Smooth muscle cell (in vitro differentiated cells): ENCODE results near the gene PGM3. TPM values are rescaled to one million over a fixed set of nuclear protein-coding genes. Genes with fewer than 3 reads are reported as not detected.

ENCODE experiments used
- DNase-seq: peaks from one replicate; lab custom pipeline; 2025; ENCODE audit not compliant: unreplicated experiment; lab: John Stamatoyannopoulos, UW
- H2AFZ ChIP-seq: fragments of 200-600 bp; sonication (generic); 2 replicates; pipeline ENCODE4 v1.6.0; 2016; ENCODE audit warnings: antibody characterized with exemption, low read depth, mild to moderate bottlenecking
- H3F3A ChIP-seq: fragments of 200-600 bp; sonication (generic); 2 replicates; pipeline ENCODE4 v1.6.0; 2017; ENCODE audit warnings: antibody characterized with exemption, low read depth
- H3K27ac ChIP-seq: fragments of 200-600 bp; sonication (generic); 2 replicates; pipeline ENCODE4 v1.5.1; 2016; ENCODE audit warnings: low read depth, mild to moderate bottlenecking
- H3K27me3 ChIP-seq: fragments of 200-600 bp; sonication (generic); 2 replicates; pipeline ENCODE4 v1.6.1; 2016; ENCODE audit warnings: low read depth, mild to moderate bottlenecking
- H3K36me3 ChIP-seq: fragments of 200-600 bp; sonication (generic); 2 replicates; pipeline ENCODE4 v1.5.1; 2016; ENCODE audit warnings: low read depth
- H3K4me1 ChIP-seq: fragments of 200-600 bp; sonication (generic); 2 replicates; pipeline ENCODE4 v1.5.1; 2016; ENCODE audit warnings: low read depth
- H3K4me2 ChIP-seq: fragments of 200-600 bp; sonication (generic); 2 replicates; pipeline ENCODE4 v1.6.0; 2016; ENCODE audit warnings: mild to moderate bottlenecking
- H3K4me3 ChIP-seq: fragments of 200-600 bp; sonication (generic); 2 replicates; pipeline ENCODE4 v1.5.1; 2016; ENCODE audit warnings: mild to moderate bottlenecking
- H3K79me2 ChIP-seq: fragments of 200-600 bp; sonication (generic); 2 replicates; pipeline ENCODE4 v1.6.0; 2016; ENCODE audit warnings: low read depth, mild to moderate bottlenecking
- H3K9ac ChIP-seq: fragments of 200-600 bp; sonication (generic); 2 replicates; pipeline ENCODE4 v1.6.0; 2016; ENCODE audit warnings: low read depth
- H3K9me3 ChIP-seq: fragments of 200-600 bp; sonication (generic); replicated peaks from 2 replicates; pipeline ENCODE4 v1.5.1; 2016; ENCODE audit warnings: low read depth
- H4K20me1 ChIP-seq: fragments of 200-600 bp; sonication (generic); 2 replicates; pipeline ENCODE4 v1.6.0; 2016; ENCODE audit warnings: low read depth
- CTCF ChIP-seq: fragments of 200-600 bp; sonication (generic); IDR thresholded peaks from 2 replicates; pipeline ENCODE4 v1.5.1; 2017; ENCODE audit warnings: borderline replicate concordance, mild to moderate bottlenecking, antibody characterized with exemption; ENCODE audit not compliant: insufficient read depth, poor library complexity, severe bottlenecking
- WGBS: methylation state at CpG from one replicate; pipeline ENCODE4 v1.1.7; 2016; ENCODE audit warnings: low lambda C conversion rate; 5-methylcytosine and 5-hydroxymethylcytosine counted together
- polyA plus RNA-seq: library from polyadenylated mRNA; unstranded; fragments of >200 nt; fragmentation: Nextera tagmentation; extraction: Ambion mirVana; gene quantifications from 2 replicates; pipeline ENCODE4 v1.2.1, GENCODE V29; 2016
- total RNA-seq: library from RNA; depleted of rRNA; stranded (reverse); fragments of >200 nt; gene quantifications from 2 replicates; pipeline ENCODE4 v1.2.3, GENCODE V29; 2014

Gene PGM3
- total and polyA plus RNA-seq, 2 experiments from 2014 or later: 163 to 173 TPM

GRCh38 chr6:83185096-83185495 lies 8.0 kb downstream of the PGM3 start:
- H3K36me3 ChIP-seq: peaks cover 13% of the 10 kb centered on the region
- WGBS: 97% methylated on average over 2 of the region's 2 CpGs
- H3K9ac ChIP-seq: no peak overlapping the region
- no peak overlapping the region for H2AFZ ChIP-seq
- peak overlapping the region; percentile 28 for H3K4me2 ChIP-seq
- peaks cover 10% of the 10 kb centered on the region for H3K4me1 ChIP-seq
- TF ChIP-seq CTCF: no peak
- H3K27me3 ChIP-seq: no peaks in the 10 kb centered on the region
- H3K79me2 ChIP-seq: peaks cover 64% of the 10 kb centered on the region
- peaks cover 92% of the 10 kb centered on the region for H4K20me1 ChIP-seq
- no peak for DNase-seq
- H3K27ac ChIP-seq: peak overlapping the region; percentile 95
- peaks cover 42% of the 10 kb centered on the region for H3F3A ChIP-seq
- no peaks in the 10 kb centered on the region for H3K9me3 ChIP-seq
- no peak overlapping the region for H3K4me3 ChIP-seq

- H3K27me3 ChIP-seq: no peaks in the 10 kb centered on the region
- no peaks in the 10 kb centered on the region for H3K9me3 ChIP-seq
- 12% methylated on average over 9 of the region's 9 CpGs for WGBS
- peaks cover 25% of the 10 kb centered on the region for H3K36me3 ChIP-seq
- H3K9ac ChIP-seq: peak overlapping the region; percentile 75
- H3K4me2 ChIP-seq: peak overlapping the region; percentile 78
- H2AFZ ChIP-seq: no peak overlapping the region
- DNase-seq: no peak
- H4K20me1 ChIP-seq: peaks cover 91% of the 10 kb centered on the region
- peaks cover 62% of the 10 kb centered on the region for H3K79me2 ChIP-seq
- H3K27ac ChIP-seq: peak overlapping the region; percentile 95
- H3K4me3 ChIP-seq: peak overlapping the region; percentile 6
- no peak for TF ChIP-seq CTCF
- peaks cover 10% of the 10 kb centered on the region for H3K4me1 ChIP-seq
- peaks cover 58% of the 10 kb centered on the region for H3F3A ChIP-seq
Measured at GRCh38 chr6:83183082-83183828, 9.8 kb downstream of the PGM3 start.

GRCh38 chr6:83182114-83182513 lies 11.0 kb downstream of the PGM3 start:
- no peak for TF ChIP-seq CTCF
- Histone ChIP-seq H4K20me1 (peaks cover 91% of the 10 kb centered on the region), H3K4me3 (no peak overlapping the region), H3K9ac (peak overlapping the region; percentile 75), H3K27me3 (no peaks in the 10 kb centered on the region), H3K27ac (peak overlapping the region; percentile 95), H3K79me2 (peaks cover 51% of the 10 kb centered on the region), H3F3A (peaks cover 64% of the 10 kb centered on the region), H3K4me1 (peaks cover 11% of the 10 kb centered on the region), H3K36me3 (peaks cover 31% of the 10 kb centered on the region), H2AFZ (no peak overlapping the region), H3K4me2 (peak overlapping the region; percentile 78), H3K9me3 (no peaks in the 10 kb centered on the region)
- WGBS: 100% methylated on average over 1 of the region's 1 CpG
- DNase-seq: no peak

GRCh38 chr6:83180426-83180950 lies 12.6 kb downstream of the PGM3 start:
- Histone ChIP-seq H3F3A (peaks cover 65% of the 10 kb centered on the region), H3K9me3 (no peaks in the 10 kb centered on the region), H3K4me3 (no peak overlapping the region), H3K4me2 (no peak overlapping the region), H3K4me1 (peaks cover 22% of the 10 kb centered on the region), H3K27me3 (no peaks in the 10 kb centered on the region), H3K36me3 (peaks cover 31% of the 10 kb centered on the region), H2AFZ (no peak overlapping the region), H3K27ac (peak overlapping the region; percentile 32), H4K20me1 (peaks cover 92% of the 10 kb centered on the region), H3K9ac (no peak overlapping the region), H3K79me2 (peaks cover 42% of the 10 kb centered on the region)
- TF ChIP-seq CTCF: no peak
- no peak for DNase-seq
